HG03025 (cell line): ENCODE results near the gene KIF4A.

Source experiments
- ATAC-seq: cut with Tn5 transposase; IDR thresholded peaks from one replicate; pipeline ENCODE4 v1.9.1; 2021; ENCODE audit warnings: mild to moderate bottlenecking, moderate library complexity; ENCODE audit not compliant: unreplicated experiment, low FRiP score

Gene KIF4A

GRCh38 chrX:70464051-70464450 is 174.1 kb downstream of the KIF4A start:
- ATAC-seq = no peak

GRCh38 chrX:70466968-70467367 is 177.1 kb downstream of the KIF4A start:
- no peak for ATAC-seq

DNA sequence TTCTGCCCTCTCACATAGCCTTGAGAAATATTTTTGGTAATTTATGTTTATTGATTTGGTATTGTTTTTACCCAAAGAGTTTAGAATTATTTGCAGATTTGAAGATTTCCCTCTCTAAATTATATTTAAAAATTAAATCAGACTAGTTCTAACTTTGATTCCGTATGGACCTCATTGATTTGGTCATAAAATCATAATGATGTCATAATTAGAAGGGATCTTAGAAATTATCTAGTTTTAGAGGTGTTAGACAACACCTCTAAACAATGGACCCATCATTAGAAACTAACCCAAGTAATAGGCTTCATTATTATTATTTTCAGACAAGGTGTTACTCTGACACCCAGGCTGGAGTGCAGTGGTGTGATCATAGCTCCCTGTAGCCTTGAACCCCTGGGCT is 178.8 kb downstream of the KIF4A start:
- no peak for ATAC-seq
